Panc1 (cell line): Measurements from ENCODE around the gene FHL1.

Experiments
- POLR2AphosphoS5 ChIP-seq: IDR thresholded peaks from 2 replicates; pipeline ENCODE4 v1.6.1; 2012; ENCODE audit warnings: mild to moderate bottlenecking, low read depth, low read length, moderate library complexity
- SIN3A ChIP-seq: IDR thresholded peaks from 2 replicates; pipeline ENCODE4 v1.6.1; 2012; ENCODE audit warnings: low read depth, mild to moderate bottlenecking, low read length, moderate library complexity, borderline replicate concordance; ENCODE audit not compliant: insufficient read depth
- TCF7L2 ChIP-seq: IDR thresholded peaks from 2 replicates; pipeline ENCODE4 v1.6.1; 2011; ENCODE audit warnings: mild to moderate bottlenecking, low read depth, low read length, inconsistent platforms
- TF ChIP-seq, protein P1 (sequence below): fragments of 450-650 bp; IDR thresholded peaks from 2 replicates; pipeline ENCODE4 v1.5.1; 2017; ENCODE audit warnings: mild to moderate bottlenecking
- TF ChIP-seq, protein P2 (sequence below), 2 experiments: IDR thresholded peaks; 2 replicates each; pipeline ENCODE4 v1.6.1; 2011 to 2012; ENCODE audit warnings: low read depth in 2 of 2, control low read depth in 1 of 2, low read length in 1 of 2, mild to moderate bottlenecking in 1 of 2, moderate library complexity in 1 of 2; ENCODE audit not compliant: insufficient read depth in 1 of 2

DNA sequence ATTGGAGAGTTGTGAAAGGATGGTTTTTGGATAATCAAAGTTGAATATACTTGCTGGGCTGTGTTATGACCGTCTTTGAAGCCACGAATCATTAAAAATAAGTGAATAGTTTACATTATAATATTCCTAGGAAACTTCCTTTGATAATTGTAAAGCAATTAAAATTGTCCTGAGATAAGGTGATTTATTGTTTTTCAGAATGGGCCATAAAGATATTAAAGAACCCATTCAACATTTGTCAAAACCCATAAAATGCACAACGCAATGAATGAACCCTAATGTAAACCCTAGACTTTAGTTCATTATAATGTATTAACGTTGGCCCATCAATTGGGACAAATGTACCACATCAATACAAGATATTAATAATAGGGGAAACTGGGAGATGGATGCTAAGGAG is 11.4 kb downstream of the FHL1 start:
- TF ChIP-seq, protein P1, sequence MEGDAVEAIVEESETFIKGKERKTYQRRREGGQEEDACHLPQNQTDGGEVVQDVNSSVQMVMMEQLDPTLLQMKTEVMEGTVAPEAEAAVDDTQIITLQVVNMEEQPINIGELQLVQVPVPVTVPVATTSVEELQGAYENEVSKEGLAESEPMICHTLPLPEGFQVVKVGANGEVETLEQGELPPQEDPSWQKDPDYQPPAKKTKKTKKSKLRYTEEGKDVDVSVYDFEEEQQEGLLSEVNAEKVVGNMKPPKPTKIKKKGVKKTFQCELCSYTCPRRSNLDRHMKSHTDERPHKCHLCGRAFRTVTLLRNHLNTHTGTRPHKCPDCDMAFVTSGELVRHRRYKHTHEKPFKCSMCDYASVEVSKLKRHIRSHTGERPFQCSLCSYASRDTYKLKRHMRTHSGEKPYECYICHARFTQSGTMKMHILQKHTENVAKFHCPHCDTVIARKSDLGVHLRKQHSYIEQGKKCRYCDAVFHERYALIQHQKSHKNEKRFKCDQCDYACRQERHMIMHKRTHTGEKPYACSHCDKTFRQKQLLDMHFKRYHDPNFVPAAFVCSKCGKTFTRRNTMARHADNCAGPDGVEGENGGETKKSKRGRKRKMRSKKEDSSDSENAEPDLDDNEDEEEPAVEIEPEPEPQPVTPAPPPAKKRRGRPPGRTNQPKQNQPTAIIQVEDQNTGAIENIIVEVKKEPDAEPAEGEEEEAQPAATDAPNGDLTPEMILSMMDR = no peak
- no peak for TF ChIP-seq POLR2AphosphoS5
- TF ChIP-seq TCF7L2 = no peak
- no peak for TF ChIP-seq SIN3A
- TF ChIP-seq, protein P2, sequence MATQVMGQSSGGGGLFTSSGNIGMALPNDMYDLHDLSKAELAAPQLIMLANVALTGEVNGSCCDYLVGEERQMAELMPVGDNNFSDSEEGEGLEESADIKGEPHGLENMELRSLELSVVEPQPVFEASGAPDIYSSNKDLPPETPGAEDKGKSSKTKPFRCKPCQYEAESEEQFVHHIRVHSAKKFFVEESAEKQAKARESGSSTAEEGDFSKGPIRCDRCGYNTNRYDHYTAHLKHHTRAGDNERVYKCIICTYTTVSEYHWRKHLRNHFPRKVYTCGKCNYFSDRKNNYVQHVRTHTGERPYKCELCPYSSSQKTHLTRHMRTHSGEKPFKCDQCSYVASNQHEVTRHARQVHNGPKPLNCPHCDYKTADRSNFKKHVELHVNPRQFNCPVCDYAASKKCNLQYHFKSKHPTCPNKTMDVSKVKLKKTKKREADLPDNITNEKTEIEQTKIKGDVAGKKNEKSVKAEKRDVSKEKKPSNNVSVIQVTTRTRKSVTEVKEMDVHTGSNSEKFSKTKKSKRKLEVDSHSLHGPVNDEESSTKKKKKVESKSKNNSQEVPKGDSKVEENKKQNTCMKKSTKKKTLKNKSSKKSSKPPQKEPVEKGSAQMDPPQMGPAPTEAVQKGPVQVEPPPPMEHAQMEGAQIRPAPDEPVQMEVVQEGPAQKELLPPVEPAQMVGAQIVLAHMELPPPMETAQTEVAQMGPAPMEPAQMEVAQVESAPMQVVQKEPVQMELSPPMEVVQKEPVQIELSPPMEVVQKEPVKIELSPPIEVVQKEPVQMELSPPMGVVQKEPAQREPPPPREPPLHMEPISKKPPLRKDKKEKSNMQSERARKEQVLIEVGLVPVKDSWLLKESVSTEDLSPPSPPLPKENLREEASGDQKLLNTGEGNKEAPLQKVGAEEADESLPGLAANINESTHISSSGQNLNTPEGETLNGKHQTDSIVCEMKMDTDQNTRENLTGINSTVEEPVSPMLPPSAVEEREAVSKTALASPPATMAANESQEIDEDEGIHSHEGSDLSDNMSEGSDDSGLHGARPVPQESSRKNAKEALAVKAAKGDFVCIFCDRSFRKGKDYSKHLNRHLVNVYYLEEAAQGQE (IDR thresholded peaks at IDR 0.05; ENCODE audit: insufficient read depth in 1 of 2, low read depth in 2 of 2, low read length in 1 of 2) = no peak
